GM12878 (cell line): Measurements from ENCODE around the gene MRPS21. TPM values are rescaled to one million over a fixed set of nuclear protein-coding genes. Genes with fewer than 3 reads are reported as not detected.
"Not testable (repeated sequence)": the region's sequence is repeated elsewhere in the genome, so short reads cannot be mapped to it uniquely, and the experiment has no call there.

Experiments used
- ATAC-seq: fragments of 200-7000 bp; cut with Tn5 transposase; 3 replicates; pipeline ENCODE4 v1.9.1; 2020; ENCODE audit warnings: mild to moderate bottlenecking, moderate library complexity
- BruUV-seq: library from RNA; stranded (reverse); fragments of 400-500 nt; replicated peaks from 2 replicates; lab custom pipeline; 2021; lab: Mats Ljungman, UMichigan
- CTCF ChIA-PET: fragments of 300-600 bp; sonication (Branson Sonifier 250); formaldehyde crosslinking; extraction: SDS; loops from one replicate; lab custom pipeline; 2021; ENCODE audit warnings: inconsistent platforms; lab: Yijun Ruan, JAX
- POLR2A ChIA-PET: fragments of 350-600 bp; formaldehyde crosslinking; extraction: SDS; loops from one replicate; lab custom pipeline; 2021; ENCODE audit warnings: inconsistent platforms; lab: Charles Lee
- RAD21 ChIA-PET: fragments of 300-600 bp; sonication (Branson Sonifier 250); formaldehyde crosslinking; loops from one replicate; lab custom pipeline; 2023; ENCODE audit warnings: antibody characterized with exemption; ENCODE audit not compliant: unreplicated experiment; lab: Charles Lee
- SMC1A ChIA-PET: fragments of 300-600 bp; sonication (Branson Sonifier 250); formaldehyde crosslinking; loops from one replicate; lab custom pipeline; 2023; ENCODE audit not compliant: unreplicated experiment, uncharacterized antibody; lab: Charles Lee
- DNase-seq: peaks from one replicate; pipeline ENCODE4 v3.0.0-alpha.2; 2011; ENCODE audit warnings: low read depth, low spot score
- FAIRE-seq: peaks from 3 replicates; lab custom pipeline; 2011; peaks lifted over from hg19 to GRCh38; lab: Jason Lieb, UNC
- H2AFZ ChIP-seq: 2 replicates; pipeline ENCODE4 v1.6.0; 2011; ENCODE audit warnings: low read depth, low read length, control low read depth; ENCODE audit not compliant: control insufficient read depth
- H3K27ac ChIP-seq: 2 replicates; pipeline ENCODE4 v1.5.1; 2011; ENCODE audit warnings: control low read depth; ENCODE audit not compliant: control insufficient read depth, insufficient read depth
- H3K27me3 ChIP-seq, 2 experiments: replicated peaks in 1 of 2; 2 replicates each; pipeline versions ENCODE4 v1.6.0 to v1.6.1; 2011; ENCODE audit warnings: low read length in 1 of 2; ENCODE audit not compliant: control insufficient read depth in 2 of 2, insufficient read depth in 2 of 2
- H3K36me3 ChIP-seq, 2 experiments: 2 replicates each; pipeline ENCODE4 v1.5.1; 2011; ENCODE audit warnings: low read length in 1 of 2; ENCODE audit not compliant: control insufficient read depth in 2 of 2, insufficient read depth in 2 of 2
- H3K4me1 ChIP-seq: 2 replicates; pipeline ENCODE4 v1.6.1; 2011; ENCODE audit warnings: mild to moderate bottlenecking, low read length, moderate library complexity, mixed read lengths; ENCODE audit not compliant: control insufficient read depth, insufficient read depth
- H3K4me2 ChIP-seq: 2 replicates; pipeline ENCODE4 v1.6.0; 2011; ENCODE audit warnings: control low read depth; ENCODE audit not compliant: control insufficient read depth, insufficient read depth
- H3K4me3 ChIP-seq: fragments of 200-600 bp; sonication (generic); 2 replicates; pipeline ENCODE4 v1.5.1; 2016
- H3K79me2 ChIP-seq: 2 replicates; pipeline ENCODE4 v1.6.0; 2011; ENCODE audit warnings: low read length; ENCODE audit not compliant: control insufficient read depth, insufficient read depth
- H3K9ac ChIP-seq: 2 replicates; pipeline ENCODE4 v1.8.0; 2011; ENCODE audit warnings: low read length, control low read depth, mixed read lengths; ENCODE audit not compliant: control insufficient read depth, insufficient read depth
- H3K9me3 ChIP-seq: replicated peaks from 3 replicates; pipeline ENCODE4 v1.5.1; 2011; ENCODE audit warnings: mild to moderate bottlenecking, low read length; ENCODE audit not compliant: control insufficient read depth, insufficient read depth
- H4K20me1 ChIP-seq: 2 replicates; pipeline ENCODE4 v1.6.0; 2011; ENCODE audit not compliant: control insufficient read depth, insufficient read depth
- MEF2A ChIP-seq: IDR thresholded peaks from 2 replicates; pipeline ENCODE4 v1.6.1; 2011; ENCODE audit warnings: low read depth, mild to moderate bottlenecking, low read length, moderate library complexity; ENCODE audit not compliant: insufficient read depth
- RUNX3 ChIP-seq: IDR thresholded peaks from 2 replicates; pipeline ENCODE4 v1.6.1; 2012; ENCODE audit warnings: low read length, inconsistent platforms
- WGBS: methylation state at CpG from one replicate; pipeline ENCODE4 v1.1.6; 2016; ENCODE audit warnings: low lambda C conversion rate; ENCODE audit not compliant: insufficient replicate concordance, insufficient coverage; ENCODE audit errors: missing lambda C conversion rate; 5-methylcytosine and 5-hydroxymethylcytosine counted together
- in situ Hi-C: fragments of 300-500 bp; cut with MboI; formaldehyde crosslinking; loops from 9 replicates; pipeline ENCODE4 v1.14.3; 2018; ENCODE audit warnings: mixed read lengths
- intact Hi-C: fragments of 100-400 bp; cut with micrococcal nuclease; formaldehyde crosslinking; loops from one replicate; pipeline ENCODE4 v1.14.2; 2022; ENCODE audit not compliant: unreplicated experiment
- polyA plus RNA-seq, 11 experiments: library from polyadenylated mRNA; depleted of rRNA in 4 of 11; unstranded in 6 of 11; stranded (reverse) in 5 of 11; fragments of >200 nt; fragmentation: Nextera tagmentation in 4 of 11; fragmentation: Illumina TruSeq in 1 of 11; extraction: Ambion mirVana in 4 of 11; extraction: Trizol in 1 of 11; gene quantifications; 1 replicate in 1 of 11; 2 replicates in 10 of 11; pipeline versions ENCODE4 v1.2.1 to v1.2.3, GENCODE V29; 2011 to 2016; ENCODE audit warnings: inconsistent platforms in 2 of 11, missing spikeins in 2 of 11, low read depth in 1 of 11
- total RNA-seq, 4 experiments: library from RNA; depleted of rRNA in 3 of 4; stranded (reverse); fragments of >200 nt in 3 of 4; fragmentation: Illumina TruSeq in 1 of 4; extraction: Trizol in 1 of 4; gene quantifications; 2 replicates each; pipeline versions ENCODE4 v1.2.1 to v1.2.3, GENCODE V29; 2013 to 2021
- TF ChIP-seq, protein P1 (sequence below): fragments of 450-650 bp; IDR thresholded peaks from 2 replicates; pipeline ENCODE4 v1.6.1; 2016; ENCODE audit warnings: mild to moderate bottlenecking, moderate library complexity, borderline replicate concordance

The MRPS21 gene
- total and polyA plus RNA-seq, 10 of the 15 experiments (the other 5 are each of a cell fraction or from before 2014, with no cell fraction given): 69.4 to 275 (median 103) TPM

DNA sequence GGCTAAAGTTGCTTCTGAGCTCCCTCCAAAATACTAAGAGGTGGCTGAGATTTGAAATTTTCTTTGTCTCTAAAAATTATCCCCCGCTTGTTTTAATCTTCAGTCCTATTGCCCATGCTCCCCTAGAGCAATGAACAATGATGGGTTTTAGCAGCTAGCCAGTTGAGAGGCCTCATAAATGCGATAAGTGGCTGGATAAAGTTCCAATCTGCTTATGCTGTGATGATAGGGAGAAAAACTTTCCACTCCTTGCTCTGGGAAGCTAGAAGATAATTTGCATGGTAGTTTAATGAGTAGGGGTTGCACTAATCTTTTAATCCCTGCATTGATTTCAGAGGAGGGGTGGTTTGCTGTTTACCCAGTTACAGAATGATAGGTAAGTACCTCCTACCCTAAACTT, 18.1 kb downstream of the MRPS21 start:
- no peak overlapping the region for H3K27ac ChIP-seq
- no peaks in the 10 kb centered on the region for H3K9me3 ChIP-seq
- no peaks in the 10 kb centered on the region for H3K36me3 ChIP-seq
- no peak for DNase-seq
- H4K20me1 ChIP-seq: no peaks in the 10 kb centered on the region
- TF ChIP-seq, protein P1, sequence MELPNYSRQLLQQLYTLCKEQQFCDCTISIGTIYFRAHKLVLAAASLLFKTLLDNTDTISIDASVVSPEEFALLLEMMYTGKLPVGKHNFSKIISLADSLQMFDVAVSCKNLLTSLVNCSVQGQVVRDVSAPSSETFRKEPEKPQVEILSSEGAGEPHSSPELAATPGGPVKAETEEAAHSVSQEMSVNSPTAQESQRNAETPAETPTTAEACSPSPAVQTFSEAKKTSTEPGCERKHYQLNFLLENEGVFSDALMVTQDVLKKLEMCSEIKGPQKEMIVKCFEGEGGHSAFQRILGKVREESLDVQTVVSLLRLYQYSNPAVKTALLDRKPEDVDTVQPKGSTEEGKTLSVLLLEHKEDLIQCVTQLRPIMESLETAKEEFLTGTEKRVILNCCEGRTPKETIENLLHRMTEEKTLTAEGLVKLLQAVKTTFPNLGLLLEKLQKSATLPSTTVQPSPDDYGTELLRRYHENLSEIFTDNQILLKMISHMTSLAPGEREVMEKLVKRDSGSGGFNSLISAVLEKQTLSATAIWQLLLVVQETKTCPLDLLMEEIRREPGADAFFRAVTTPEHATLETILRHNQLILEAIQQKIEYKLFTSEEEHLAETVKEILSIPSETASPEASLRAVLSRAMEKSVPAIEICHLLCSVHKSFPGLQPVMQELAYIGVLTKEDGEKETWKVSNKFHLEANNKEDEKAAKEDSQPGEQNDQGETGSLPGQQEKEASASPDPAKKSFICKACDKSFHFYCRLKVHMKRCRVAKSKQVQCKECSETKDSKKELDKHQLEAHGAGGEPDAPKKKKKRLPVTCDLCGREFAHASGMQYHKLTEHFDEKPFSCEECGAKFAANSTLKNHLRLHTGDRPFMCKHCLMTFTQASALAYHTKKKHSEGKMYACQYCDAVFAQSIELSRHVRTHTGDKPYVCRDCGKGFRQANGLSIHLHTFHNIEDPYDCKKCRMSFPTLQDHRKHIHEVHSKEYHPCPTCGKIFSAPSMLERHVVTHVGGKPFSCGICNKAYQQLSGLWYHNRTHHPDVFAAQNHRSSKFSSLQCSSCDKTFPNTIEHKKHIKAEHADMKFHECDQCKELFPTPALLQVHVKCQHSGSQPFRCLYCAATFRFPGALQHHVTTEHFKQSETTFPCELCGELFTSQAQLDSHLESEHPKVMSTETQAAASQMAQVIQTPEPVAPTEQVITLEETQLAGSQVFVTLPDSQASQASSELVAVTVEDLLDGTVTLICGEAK: no peak
- no peak for TF ChIP-seq MEF2A
- no peak for TF ChIP-seq RUNX3
- no peak overlapping the region for H2AFZ ChIP-seq
- intact Hi-C loops: no loop called here
- H3K4me2 ChIP-seq: no peak overlapping the region
- ChIA-PET CTCF (no interaction called here), RAD21 (no interaction called here), POLR2A (interaction anchor here (2.2 kb wide), 1 partner anchor 10 kb away, joined by 4 read pairs; no protein-coding TSS in a partner anchor), SMC1A (no interaction called here)
- no peaks in the 10 kb centered on the region for H3K79me2 ChIP-seq
- WGBS: 67% methylated on average over 2 of the region's 2 CpGs
- BruUV-seq: no TSS peak
- H3K4me3 ChIP-seq: no peak overlapping the region
- in situ Hi-C loops: no loop called here
- H3K27me3 ChIP-seq: no peaks in the 10 kb centered on the region
- FAIRE-seq: no peak
- no peaks in the 10 kb centered on the region for H3K4me1 ChIP-seq
- H3K9ac ChIP-seq: no peak overlapping the region
- no peak for ATAC-seq

DNA sequence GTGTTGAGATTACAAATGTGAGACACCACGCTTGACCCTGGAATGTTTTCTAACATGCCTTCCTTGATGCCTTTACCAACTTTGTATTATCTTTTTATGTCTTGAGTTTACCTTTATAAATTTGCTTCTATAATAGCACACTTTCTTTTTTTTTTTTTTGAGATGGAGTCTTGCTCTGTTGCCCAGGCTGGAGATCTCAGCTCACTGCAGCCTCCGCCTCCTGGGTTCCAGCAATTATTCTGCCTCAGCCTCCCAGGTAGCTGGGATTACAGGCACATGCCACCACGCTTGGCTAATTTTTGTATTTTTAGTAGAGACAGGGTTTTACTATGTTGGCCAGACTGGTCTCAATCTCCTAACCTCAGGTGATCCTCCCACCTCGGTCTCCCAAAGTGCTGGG, 21.0 kb downstream of the MRPS21 start:
- ATAC-seq, FAIRE-seq, H4K20me1 ChIP-seq, H3K9me3 ChIP-seq, DNase-seq, SMC1A ChIA-PET, H3K9ac ChIP-seq, BruUV-seq, H3K36me3 ChIP-seq, RAD21 ChIA-PET, H3K4me2 ChIP-seq, POLR2A ChIA-PET, H3K79me2 ChIP-seq, H3K4me1 ChIP-seq, CTCF ChIA-PET, intact Hi-C loops, H2AFZ ChIP-seq, H3K27ac ChIP-seq, H3K27me3 ChIP-seq, H3K4me3 ChIP-seq, in situ Hi-C loops: not testable (repeated sequence)
- 73% methylated on average over 3 of the region's 4 CpGs for WGBS
